Breast epithelium (tissue), 3 donors: ENCODE measurements around the gene PCDHA10.

ENCODE experiments used
- POLR2A ChIP-seq: fragments of 450-650 bp; IDR thresholded peaks from one replicate; pipeline ENCODE4 v1.6.1; 2016; ENCODE audit warnings: antibody characterized with exemption, mild to moderate bottlenecking, moderate library complexity
- TF ChIP-seq, protein P1 (sequence below), 3 donors: fragments of 450-650 bp; IDR thresholded peaks; one replicate each; pipeline ENCODE4 v1.5.1; 2016 to 2017; ENCODE audit warnings: antibody characterized with exemption in 3 of 3, mild to moderate bottlenecking in 3 of 3, moderate library complexity in 3 of 3

DNA sequence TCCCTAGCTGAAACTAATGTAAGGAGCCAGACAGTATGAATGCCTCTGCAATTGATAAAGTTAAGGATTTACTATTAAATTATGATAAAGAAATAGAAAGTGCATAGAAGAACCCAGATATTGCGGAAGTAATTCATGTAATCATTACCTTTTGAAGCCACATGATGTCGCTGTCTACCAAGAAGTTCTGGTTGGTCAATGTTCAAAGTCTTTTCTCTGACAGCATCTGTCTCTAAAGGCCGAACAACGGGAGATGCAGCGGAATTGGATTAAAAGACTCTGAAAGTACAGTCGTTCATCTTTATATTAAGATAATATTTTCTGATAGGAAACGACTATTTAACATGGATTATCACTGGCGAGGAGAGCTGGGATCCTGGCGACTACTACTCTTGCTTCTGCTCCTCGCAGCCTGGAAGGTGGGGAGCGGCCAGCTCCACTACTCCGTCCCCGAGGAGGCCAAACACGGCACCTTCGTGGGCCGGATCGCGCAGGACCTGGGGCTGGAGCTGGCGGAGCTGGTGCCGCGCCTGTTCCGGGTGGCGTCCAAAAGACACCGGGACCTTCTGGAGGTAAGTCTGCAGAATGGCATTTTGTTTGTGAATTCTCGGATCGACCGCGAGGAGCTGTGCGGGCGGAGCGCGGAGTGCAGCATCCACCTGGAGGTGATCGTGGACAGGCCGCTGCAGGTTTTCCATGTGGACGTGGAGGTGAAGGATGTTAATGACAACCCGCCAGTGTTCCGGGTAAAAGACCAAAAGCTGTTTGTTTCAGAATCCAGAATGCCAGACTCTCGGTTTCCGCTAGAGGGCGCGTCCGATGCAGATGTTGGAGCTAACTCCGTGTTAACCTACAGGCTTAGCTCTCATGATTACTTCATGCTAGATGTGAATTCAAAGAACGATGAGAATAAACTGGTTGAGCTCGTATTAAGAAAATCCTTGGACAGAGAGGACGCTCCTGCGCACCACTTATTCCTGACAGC, 14.4 kb upstream of the PCDHA10 start, which contains the start of gene PCDHA8:
- TF ChIP-seq, protein P1, sequence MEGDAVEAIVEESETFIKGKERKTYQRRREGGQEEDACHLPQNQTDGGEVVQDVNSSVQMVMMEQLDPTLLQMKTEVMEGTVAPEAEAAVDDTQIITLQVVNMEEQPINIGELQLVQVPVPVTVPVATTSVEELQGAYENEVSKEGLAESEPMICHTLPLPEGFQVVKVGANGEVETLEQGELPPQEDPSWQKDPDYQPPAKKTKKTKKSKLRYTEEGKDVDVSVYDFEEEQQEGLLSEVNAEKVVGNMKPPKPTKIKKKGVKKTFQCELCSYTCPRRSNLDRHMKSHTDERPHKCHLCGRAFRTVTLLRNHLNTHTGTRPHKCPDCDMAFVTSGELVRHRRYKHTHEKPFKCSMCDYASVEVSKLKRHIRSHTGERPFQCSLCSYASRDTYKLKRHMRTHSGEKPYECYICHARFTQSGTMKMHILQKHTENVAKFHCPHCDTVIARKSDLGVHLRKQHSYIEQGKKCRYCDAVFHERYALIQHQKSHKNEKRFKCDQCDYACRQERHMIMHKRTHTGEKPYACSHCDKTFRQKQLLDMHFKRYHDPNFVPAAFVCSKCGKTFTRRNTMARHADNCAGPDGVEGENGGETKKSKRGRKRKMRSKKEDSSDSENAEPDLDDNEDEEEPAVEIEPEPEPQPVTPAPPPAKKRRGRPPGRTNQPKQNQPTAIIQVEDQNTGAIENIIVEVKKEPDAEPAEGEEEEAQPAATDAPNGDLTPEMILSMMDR (IDR thresholded peaks at IDR 0.05) = no peak
- no peak for TF ChIP-seq POLR2A
